HL-60 (cell line): ENCODE data around the gene CERT1.

Experiments
- DNase-seq, 2 experiments: peaks; one replicate each; pipeline ENCODE4 v3.0.0-alpha.2; 2010 to 2020; ENCODE audit warnings: low read depth in 1 of 2, low spot score in 1 of 2
- H3K27ac ChIP-seq: fragments of 250-450 bp; sonication (Bioruptor Pico); replicated peaks from 2 replicates; pipeline ENCODE4 v1.5.1; 2020; ENCODE audit warnings: mild to moderate bottlenecking, moderate library complexity
- H3K27me3 ChIP-seq: fragments of 250-450 bp; sonication (Bioruptor Pico); 2 replicates; pipeline ENCODE4 v1.5.1; 2021; ENCODE audit warnings: mild to moderate bottlenecking, moderate library complexity; ENCODE audit not compliant: insufficient read depth, poor library complexity, severe bottlenecking
- H3K4me3 ChIP-seq: replicated peaks from 2 replicates; pipeline ENCODE4 v1.5.1; 2011; ENCODE audit warnings: mild to moderate bottlenecking, control low read depth, low read length; ENCODE audit not compliant: insufficient read depth
- GABPA ChIP-seq: IDR thresholded peaks from 2 replicates; pipeline ENCODE4 v1.6.1; 2012; ENCODE audit warnings: low read depth
- POLR2AphosphoS5 ChIP-seq: IDR thresholded peaks from 2 replicates; pipeline ENCODE4 v1.6.1; 2012; ENCODE audit warnings: low read depth
- SPI1 ChIP-seq: IDR thresholded peaks from 2 replicates; pipeline ENCODE4 v1.6.1; 2012; ENCODE audit warnings: low read depth, mild to moderate bottlenecking, borderline replicate concordance
- TF ChIP-seq, protein P1 (sequence below): IDR thresholded peaks from 2 replicates; pipeline ENCODE4 v1.6.1; 2012; ENCODE audit warnings: low read depth; ENCODE audit not compliant: insufficient replicate concordance
- TF ChIP-seq, protein P2 (sequence below): IDR thresholded peaks from one replicate; pipeline ENCODE4 v1.5.1; 2011; ENCODE audit warnings: low read length, control low read depth, inconsistent platforms; ENCODE audit not compliant: insufficient read depth

CERT1 gene

DNA sequence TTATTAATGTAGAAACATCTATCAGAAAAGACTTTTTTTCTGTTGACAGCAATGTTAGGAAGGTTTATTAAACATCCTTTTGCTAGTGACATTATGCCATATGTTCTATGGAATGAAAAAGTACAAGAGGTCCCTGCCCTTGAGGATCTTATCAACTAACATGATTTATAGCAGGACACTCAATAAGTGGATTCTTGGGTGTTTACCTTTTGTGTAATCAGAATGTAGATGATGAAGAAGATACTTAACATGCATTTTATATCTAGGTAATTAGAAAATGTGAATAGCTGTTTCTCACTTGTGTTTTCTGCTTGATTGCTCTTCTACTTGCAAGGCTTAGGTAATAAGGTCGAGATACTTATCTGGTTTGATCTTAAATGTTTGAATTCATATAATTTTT is 169.5 kb downstream of the CERT1 start:
- TF ChIP-seq SPI1: no peak
- TF ChIP-seq POLR2AphosphoS5: no peak
- TF ChIP-seq, protein P1, sequence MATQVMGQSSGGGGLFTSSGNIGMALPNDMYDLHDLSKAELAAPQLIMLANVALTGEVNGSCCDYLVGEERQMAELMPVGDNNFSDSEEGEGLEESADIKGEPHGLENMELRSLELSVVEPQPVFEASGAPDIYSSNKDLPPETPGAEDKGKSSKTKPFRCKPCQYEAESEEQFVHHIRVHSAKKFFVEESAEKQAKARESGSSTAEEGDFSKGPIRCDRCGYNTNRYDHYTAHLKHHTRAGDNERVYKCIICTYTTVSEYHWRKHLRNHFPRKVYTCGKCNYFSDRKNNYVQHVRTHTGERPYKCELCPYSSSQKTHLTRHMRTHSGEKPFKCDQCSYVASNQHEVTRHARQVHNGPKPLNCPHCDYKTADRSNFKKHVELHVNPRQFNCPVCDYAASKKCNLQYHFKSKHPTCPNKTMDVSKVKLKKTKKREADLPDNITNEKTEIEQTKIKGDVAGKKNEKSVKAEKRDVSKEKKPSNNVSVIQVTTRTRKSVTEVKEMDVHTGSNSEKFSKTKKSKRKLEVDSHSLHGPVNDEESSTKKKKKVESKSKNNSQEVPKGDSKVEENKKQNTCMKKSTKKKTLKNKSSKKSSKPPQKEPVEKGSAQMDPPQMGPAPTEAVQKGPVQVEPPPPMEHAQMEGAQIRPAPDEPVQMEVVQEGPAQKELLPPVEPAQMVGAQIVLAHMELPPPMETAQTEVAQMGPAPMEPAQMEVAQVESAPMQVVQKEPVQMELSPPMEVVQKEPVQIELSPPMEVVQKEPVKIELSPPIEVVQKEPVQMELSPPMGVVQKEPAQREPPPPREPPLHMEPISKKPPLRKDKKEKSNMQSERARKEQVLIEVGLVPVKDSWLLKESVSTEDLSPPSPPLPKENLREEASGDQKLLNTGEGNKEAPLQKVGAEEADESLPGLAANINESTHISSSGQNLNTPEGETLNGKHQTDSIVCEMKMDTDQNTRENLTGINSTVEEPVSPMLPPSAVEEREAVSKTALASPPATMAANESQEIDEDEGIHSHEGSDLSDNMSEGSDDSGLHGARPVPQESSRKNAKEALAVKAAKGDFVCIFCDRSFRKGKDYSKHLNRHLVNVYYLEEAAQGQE: no peak
- no peak for TF ChIP-seq GABPA
- TF ChIP-seq, protein P2, sequence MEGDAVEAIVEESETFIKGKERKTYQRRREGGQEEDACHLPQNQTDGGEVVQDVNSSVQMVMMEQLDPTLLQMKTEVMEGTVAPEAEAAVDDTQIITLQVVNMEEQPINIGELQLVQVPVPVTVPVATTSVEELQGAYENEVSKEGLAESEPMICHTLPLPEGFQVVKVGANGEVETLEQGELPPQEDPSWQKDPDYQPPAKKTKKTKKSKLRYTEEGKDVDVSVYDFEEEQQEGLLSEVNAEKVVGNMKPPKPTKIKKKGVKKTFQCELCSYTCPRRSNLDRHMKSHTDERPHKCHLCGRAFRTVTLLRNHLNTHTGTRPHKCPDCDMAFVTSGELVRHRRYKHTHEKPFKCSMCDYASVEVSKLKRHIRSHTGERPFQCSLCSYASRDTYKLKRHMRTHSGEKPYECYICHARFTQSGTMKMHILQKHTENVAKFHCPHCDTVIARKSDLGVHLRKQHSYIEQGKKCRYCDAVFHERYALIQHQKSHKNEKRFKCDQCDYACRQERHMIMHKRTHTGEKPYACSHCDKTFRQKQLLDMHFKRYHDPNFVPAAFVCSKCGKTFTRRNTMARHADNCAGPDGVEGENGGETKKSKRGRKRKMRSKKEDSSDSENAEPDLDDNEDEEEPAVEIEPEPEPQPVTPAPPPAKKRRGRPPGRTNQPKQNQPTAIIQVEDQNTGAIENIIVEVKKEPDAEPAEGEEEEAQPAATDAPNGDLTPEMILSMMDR: no peak
- H3K27me3 ChIP-seq: no peaks in the 10 kb centered on the region
- H3K27ac ChIP-seq: no peak overlapping the region
- no peak for DNase-seq
- no peak overlapping the region for H3K4me3 ChIP-seq

DNA sequence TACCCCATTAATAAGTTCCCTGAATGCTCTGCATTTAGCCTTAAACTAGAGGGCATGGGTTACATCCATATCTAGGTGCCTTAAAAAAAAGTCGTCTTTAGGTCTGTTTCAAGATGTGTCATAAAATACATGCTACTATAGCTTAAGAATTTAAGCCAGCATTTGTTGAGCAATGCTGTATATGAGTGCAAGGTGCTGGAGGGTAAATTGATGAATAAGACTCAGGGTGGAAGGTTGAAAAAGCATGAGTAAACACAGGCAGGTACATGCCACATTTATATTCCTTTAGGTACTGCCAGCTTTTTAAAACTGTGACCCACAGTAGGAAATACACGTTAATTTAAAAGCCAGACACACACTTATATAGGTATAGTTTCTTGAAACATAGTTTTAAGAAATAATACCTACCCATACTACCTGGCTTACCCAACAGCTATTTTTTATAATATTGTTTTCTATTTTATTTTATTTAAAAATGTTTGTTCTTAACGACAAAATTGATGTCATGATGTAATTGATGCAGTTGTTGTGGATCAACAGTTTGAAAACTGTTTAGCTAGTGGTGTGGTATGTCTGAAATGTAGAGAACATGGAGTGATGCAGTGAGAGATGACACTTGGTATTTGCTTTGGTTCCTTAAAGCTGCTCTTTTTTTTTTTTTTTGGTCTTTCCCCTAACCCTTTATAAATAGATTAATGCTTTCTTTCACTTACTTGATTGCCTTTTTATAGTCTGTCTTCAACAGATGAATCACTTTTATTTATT is 170.5 kb downstream of the CERT1 start:
- Histone ChIP-seq H3K27ac (no peak overlapping the region), H3K27me3 (no peaks in the 10 kb centered on the region), H3K4me3 (no peak overlapping the region)
- DNase-seq: no peak
- TF ChIP-seq GABPA (no peak), SPI1 (no peak), POLR2AphosphoS5 (no peak)

DNA sequence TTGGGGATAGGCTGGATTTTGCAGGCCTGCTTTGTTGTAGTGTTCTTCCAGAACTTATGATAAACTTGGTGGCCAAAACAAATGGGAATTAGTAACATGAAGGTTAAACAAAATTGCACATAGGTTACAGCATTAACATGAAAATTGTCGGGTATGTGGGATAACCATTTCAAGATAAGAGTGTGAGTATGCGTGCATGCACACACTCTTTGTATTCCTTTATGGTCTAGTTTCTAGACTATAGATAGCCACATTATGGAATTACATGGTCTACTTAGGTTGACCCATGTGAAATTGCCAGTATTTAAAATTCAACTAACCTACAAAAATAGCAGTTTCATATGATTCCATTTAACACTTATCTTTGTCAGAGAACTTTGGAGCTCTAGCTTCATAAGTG is 173.0 kb downstream of the CERT1 start:
- TF ChIP-seq POLR2AphosphoS5: no peak
- TF ChIP-seq, protein P2: no peak
- TF ChIP-seq, protein P1: no peak
- no peak for TF ChIP-seq SPI1
- TF ChIP-seq GABPA: no peak
- DNase-seq: no peak
- peak overlapping the region; percentile 71 for H3K4me3 ChIP-seq
- no peak overlapping the region for H3K27ac ChIP-seq
- no peaks in the 10 kb centered on the region for H3K27me3 ChIP-seq

DNA sequence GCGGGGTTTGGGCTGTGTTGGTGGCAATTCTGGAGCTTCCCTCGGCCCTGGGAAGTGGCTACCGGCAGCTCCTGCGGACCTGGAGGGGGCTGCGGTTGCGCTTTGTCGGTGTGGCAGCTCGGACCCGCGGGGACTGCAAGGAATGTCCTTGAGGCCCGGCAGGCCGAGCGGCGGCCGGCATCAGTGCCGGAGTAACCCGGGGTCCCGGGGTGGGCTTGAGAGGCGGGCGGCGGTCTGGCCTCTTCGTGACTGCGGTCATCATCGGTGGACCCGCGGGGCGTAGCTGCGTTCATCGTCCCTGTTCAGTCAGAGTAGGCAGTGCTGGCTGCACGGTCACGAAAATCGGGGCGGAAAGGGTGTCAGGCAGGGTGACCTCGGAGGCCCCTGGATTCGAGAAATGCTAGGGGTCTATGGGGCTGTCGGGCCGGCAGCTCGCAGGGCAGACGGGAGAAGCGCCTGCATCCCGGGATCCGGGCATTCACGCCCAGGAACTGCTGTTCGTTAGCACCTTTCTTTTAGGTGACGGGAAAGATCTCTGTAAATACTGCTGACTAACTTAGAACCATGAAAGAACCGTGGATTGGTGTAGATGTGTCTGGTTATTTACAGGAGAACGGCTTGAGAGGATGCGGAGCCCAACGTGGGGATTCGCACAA is 173.9 kb downstream of the CERT1 start:
- Histone ChIP-seq H3K4me3 (peak overlapping the region; percentile 71), H3K27me3 (no peaks in the 10 kb centered on the region), H3K27ac (peak overlapping the region; percentile 71)
- no peak for DNase-seq
- TF ChIP-seq, protein P2: no peak
- 0 out of 2 replicates have a peak, but pooled peaks have one; percentile 4 for TF ChIP-seq POLR2AphosphoS5
